Measurements from ENCODE around the gene KIF4B. TPM values are rescaled to one million over a fixed set of nuclear protein-coding genes. Genes with fewer than 3 reads are reported as not detected.
A peak's percentile ranks its signal among the peaks of the same experiment; 100 is the strongest.
"Not testable (repeated sequence)": the region's sequence is repeated elsewhere in the genome, so short reads cannot be mapped to it uniquely, and the experiment has no call there.

KIF4B gene
- total RNA-seq, 4 donors from 2014 or later, result under 0.01 to 0.08 (median 0.05) TPM; not detected in 1

GRCh38 chr5:154968953-154969352, 44.6 kb upstream of the KIF4B start:
- H3K27ac ChIP-seq, result no peak overlapping the region
- peaks cover 0 to 53% of the 10 kb centered on the region in 2 donors for H3K36me3 ChIP-seq
- no peaks in the 10 kb centered on the region for H3K9me3 ChIP-seq
- no peaks in the 10 kb centered on the region for H3K4me1 ChIP-seq
- no peak overlapping the region for H3K4me3 ChIP-seq
- WGBS, 2 donors (ENCODE audit: low coverage in 1 of 2), result 92 to 100% methylated on average over 1 to 5 of the region's 5 CpGs
- ATAC-seq, result no peak
- H3K27me3 ChIP-seq, result no peaks in the 10 kb centered on the region
- TF ChIP-seq POLR2A (IDR thresholded peaks at IDR 0.05) (no peak), POLR2AphosphoS5 (IDR thresholded peaks at IDR 0.05) (no peak), EP300 (IDR thresholded peaks at IDR 0.05) (no peak)
- TF ChIP-seq, protein P1, sequence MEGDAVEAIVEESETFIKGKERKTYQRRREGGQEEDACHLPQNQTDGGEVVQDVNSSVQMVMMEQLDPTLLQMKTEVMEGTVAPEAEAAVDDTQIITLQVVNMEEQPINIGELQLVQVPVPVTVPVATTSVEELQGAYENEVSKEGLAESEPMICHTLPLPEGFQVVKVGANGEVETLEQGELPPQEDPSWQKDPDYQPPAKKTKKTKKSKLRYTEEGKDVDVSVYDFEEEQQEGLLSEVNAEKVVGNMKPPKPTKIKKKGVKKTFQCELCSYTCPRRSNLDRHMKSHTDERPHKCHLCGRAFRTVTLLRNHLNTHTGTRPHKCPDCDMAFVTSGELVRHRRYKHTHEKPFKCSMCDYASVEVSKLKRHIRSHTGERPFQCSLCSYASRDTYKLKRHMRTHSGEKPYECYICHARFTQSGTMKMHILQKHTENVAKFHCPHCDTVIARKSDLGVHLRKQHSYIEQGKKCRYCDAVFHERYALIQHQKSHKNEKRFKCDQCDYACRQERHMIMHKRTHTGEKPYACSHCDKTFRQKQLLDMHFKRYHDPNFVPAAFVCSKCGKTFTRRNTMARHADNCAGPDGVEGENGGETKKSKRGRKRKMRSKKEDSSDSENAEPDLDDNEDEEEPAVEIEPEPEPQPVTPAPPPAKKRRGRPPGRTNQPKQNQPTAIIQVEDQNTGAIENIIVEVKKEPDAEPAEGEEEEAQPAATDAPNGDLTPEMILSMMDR (IDR thresholded peaks at IDR 0.05), result no peak

- Histone ChIP-seq H3K27me3 (no peaks in the 10 kb centered on the region), H3K4me3 (no peak overlapping the region), H3K9me3 (no peaks in the 10 kb centered on the region), H3K36me3 (peaks cover 0 to 44% of the 10 kb centered on the region in 2 donors), H3K27ac (no peak overlapping the region), H3K4me1 (no peaks in the 10 kb centered on the region)
- TF ChIP-seq EP300 (IDR thresholded peaks at IDR 0.05) (no peak), POLR2AphosphoS5 (IDR thresholded peaks at IDR 0.05) (no peak), POLR2A (IDR thresholded peaks at IDR 0.05) (no peak)
- TF ChIP-seq, protein P1 (IDR thresholded peaks at IDR 0.05), result no peak
- no peak for ATAC-seq
Observed at GRCh38 chr5:154970759-154971158, 42.8 kb upstream of the KIF4B start.

DNA sequence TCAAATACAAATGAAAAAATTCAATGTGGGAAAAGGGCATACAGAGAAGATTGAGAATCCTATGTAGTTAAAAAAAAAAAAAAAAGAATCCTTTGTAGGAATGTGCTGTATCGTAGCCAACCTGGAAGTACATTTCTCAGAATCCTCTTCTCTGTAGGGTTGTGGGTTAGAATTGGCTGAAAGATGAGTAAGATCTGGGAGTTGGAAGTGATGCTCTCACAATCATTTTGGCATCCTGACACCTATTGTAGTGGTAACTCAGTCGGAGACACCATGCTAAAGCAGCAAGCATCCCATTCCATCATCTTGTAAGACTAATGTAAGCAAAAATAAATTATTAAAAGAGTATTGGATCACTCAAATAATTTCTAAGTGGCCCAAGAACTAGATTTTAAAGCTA, 42.1 kb upstream of the KIF4B start:
- Histone ChIP-seq H3K27ac (no peak overlapping the region), H3K9me3 (no peaks in the 10 kb centered on the region), H3K27me3 (no peaks in the 10 kb centered on the region), H3K4me1 (no peaks in the 10 kb centered on the region), H3K4me3 (no peak overlapping the region), H3K36me3 (peaks cover 0 to 40% of the 10 kb centered on the region in 2 donors)
- WGBS, 2 donors (ENCODE audit: low coverage in 1 of 2), result 83 to 90% methylated on average over 1 to 2 of the region's 2 CpGs
- TF ChIP-seq EP300 (IDR thresholded peaks at IDR 0.05) (no peak), POLR2A (IDR thresholded peaks at IDR 0.05) (no peak), POLR2AphosphoS5 (IDR thresholded peaks at IDR 0.05) (no peak)
- TF ChIP-seq, protein P1 (IDR thresholded peaks at IDR 0.05), result no peak
- no peak for ATAC-seq

DNA sequence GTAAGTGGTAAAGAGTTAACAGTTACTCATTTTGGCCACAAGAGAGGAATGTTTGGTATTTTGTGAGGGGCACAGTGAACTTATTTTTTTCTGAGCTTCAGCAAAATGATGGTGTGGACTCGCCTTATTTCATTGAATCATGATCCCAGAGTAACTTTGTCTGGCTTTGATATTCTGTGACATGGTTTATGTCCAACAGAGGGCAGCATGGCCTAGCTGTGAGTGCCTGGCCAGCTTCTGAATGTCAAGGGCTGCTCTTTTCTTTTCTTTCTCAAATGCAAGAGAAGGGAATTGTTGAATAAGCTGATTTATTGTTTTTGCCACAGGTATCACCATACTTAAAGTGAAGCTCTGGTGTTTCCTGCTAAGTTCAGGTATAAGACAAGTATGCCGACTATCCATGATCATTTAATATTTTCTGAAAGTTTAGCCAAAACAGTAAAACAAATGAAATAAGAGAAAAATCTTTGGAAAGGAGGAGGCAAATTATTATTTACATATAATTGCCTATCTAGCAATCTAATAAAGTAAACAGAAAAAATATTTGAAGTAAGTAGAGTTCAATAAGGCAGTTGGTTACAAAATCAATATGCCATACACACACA, 41.0 kb upstream of the KIF4B start:
- Histone ChIP-seq H3K4me1 (no peaks in the 10 kb centered on the region), H3K36me3 (peaks cover 0 to 30% of the 10 kb centered on the region in 2 donors), H3K4me3 (no peak overlapping the region), H3K27me3 (no peaks in the 10 kb centered on the region), H3K27ac (no peak overlapping the region), H3K9me3 (no peaks in the 10 kb centered on the region)
- WGBS, 2 donors (ENCODE audit: low coverage in 1 of 2), result 55 to 88% methylated on average over 2 of the region's 2 CpGs
- TF ChIP-seq EP300 (IDR thresholded peaks at IDR 0.05) (no peak), POLR2AphosphoS5 (IDR thresholded peaks at IDR 0.05) (no peak), POLR2A (IDR thresholded peaks at IDR 0.05) (no peak)
- TF ChIP-seq, protein P1 (IDR thresholded peaks at IDR 0.05), result peak; percentile 13 to 57 (median 22)
- ATAC-seq, result no peak

GRCh38 chr5:154976082-154976481, 37.5 kb upstream of the KIF4B start:
- WGBS, 2 donors (ENCODE audit: low coverage in 1 of 2), result 90 to 98% methylated on average over 5 to 9 of the region's 9 CpGs
- not testable (repeated sequence) for H3K27ac ChIP-seq, H3K36me3 ChIP-seq, H3K27me3 ChIP-seq, H3K9me3 ChIP-seq, H3K4me1 ChIP-seq, H3K4me3 ChIP-seq, ATAC-seq

Data from gastroesophageal sphincter (tissue), 4 donors.